T-helper 1 cell treated with Interleukin-12 subunit alpha and Interleukin-12 subunit beta and Interleukin-4 antibody, amounts not matched to agents 30 ng/mL and 1 ng/mL, for 36 hours (primary cell): ENCODE data around the gene ESPN. TPM values are rescaled to one million over a fixed set of nuclear protein-coding genes. Genes with fewer than 3 reads are reported as not detected.
"Not testable (repeated sequence)": the region's sequence is repeated elsewhere in the genome, so short reads cannot be mapped to it uniquely, and the experiment has no call there.

Experiments used
- intact Hi-C: fragments of 100-400 bp; cut with micrococcal nuclease; formaldehyde crosslinking; loops from one replicate; pipeline ENCODE4 v1.15.1; 2024
- total RNA-seq: library from RNA; stranded (reverse); gene quantifications from 2 replicates; pipeline ENCODE4 v1.2.3, GENCODE V29; 2022

The ESPN gene
- total RNA-seq, 1 donor from 2014 or later: 1.1 TPM

- intact Hi-C loops: no loop called here
Measured at GRCh38 chr1:6447016-6447817, 22.6 kb downstream of the ESPN start.

GRCh38 chr1:6447818-6448748 lies 23.5 kb downstream of the ESPN start:
- intact Hi-C loops: no loop called here

- intact Hi-C loops: no loop called here
Measured at GRCh38 chr1:6448749-6449631, 24.4 kb downstream of the ESPN start.

- intact Hi-C loops: no loop called here
Measured at GRCh38 chr1:6450005-6450450, 25.5 kb downstream of the ESPN start.

- intact Hi-C loops: not testable (repeated sequence)
Measured at GRCh38 chr1:6450486-6450885, 25.9 kb downstream of the ESPN start.

- intact Hi-C loops: no loop called here
Measured at GRCh38 chr1:6450943-6451373, 26.4 kb downstream of the ESPN start.

- intact Hi-C loops: not testable (repeated sequence)
Measured at GRCh38 chr1:6453895-6454855, 29.6 kb downstream of the ESPN start.

GRCh38 chr1:6454856-6455751 lies 30.5 kb downstream of the ESPN start:
- intact Hi-C loops: no loop called here

- intact Hi-C loops: not testable (repeated sequence)
Measured at GRCh38 chr1:6455752-6456520, 31.4 kb downstream of the ESPN start.

GRCh38 chr1:6456800-6457466 lies 32.4 kb downstream of the ESPN start:
- intact Hi-C loops: no loop called here

GRCh38 chr1:6459850-6460265 lies 35.3 kb downstream of the ESPN start:
- intact Hi-C loops: loop anchor here (1.0 to 5.0 kb wide), 9 partner anchors 15 to 253 kb away; partner anchors contain the start of genes ACOT7, HES2, KLHL21 and PHF13

GRCh38 chr1:6460301-6461050 lies 35.9 kb downstream of the ESPN start:
- intact Hi-C loops: loop anchor here (1.0 to 5.0 kb wide), 9 partner anchors 15 to 253 kb away; partner anchors contain the start of genes ACOT7, HES2, KLHL21 and PHF13

- intact Hi-C loops: loop anchor here (2.0 to 5.0 kb wide), 4 partner anchors 20 to 254 kb away; partner anchors contain the start of genes ACOT7, KLHL21 and RNF207
Measured at GRCh38 chr1:6461051-6461530, 36.5 kb downstream of the ESPN start.

GRCh38 chr1:6461538-6462411 lies 37.2 kb downstream of the ESPN start:
- intact Hi-C loops: loop anchor here (2.0 to 5.0 kb wide), 4 partner anchors 21 to 254 kb away; partner anchors contain the start of genes ACOT7, KLHL21 and RNF207
